Heart left ventricle (tissue), 16 donors: ENCODE results near the gene FN3K. TPM values are rescaled to one million over a fixed set of nuclear protein-coding genes. Genes with fewer than 3 reads are reported as not detected.
A peak's percentile ranks its signal among the peaks of the same experiment; 100 is the strongest.

Experiments
- ATAC-seq, 4 donors: fragments of 200-7000 bp; cut with Tn5 transposase; one replicate each; pipeline ENCODE4 v1.9.1; 2020 to 2022; ENCODE audit warnings: moderate library complexity in 4 of 4, mild to moderate bottlenecking in 3 of 4, moderate number of reproducible peaks in 1 of 4
- DNase-seq, 5 donors: peaks; one replicate each; pipeline ENCODE4 v3.0.0-alpha.2; 2020
- H3K27ac ChIP-seq, 12 donors: fragments of 200-600 bp; sonication (generic) in 4 of 12; one replicate each; pipeline versions ENCODE4 v1.5.0 to v1.8.0; 2016 to 2022; ENCODE audit warnings: mild to moderate bottlenecking in 2 of 12
- H3K27me3 ChIP-seq, 9 donors: fragments of 200-600 bp; sonication (generic) in 2 of 9; one replicate each; pipeline versions ENCODE4 v1.5.1 to v1.8.0; 2016 to 2022; ENCODE audit warnings: mild to moderate bottlenecking in 3 of 9
- H3K36me3 ChIP-seq, 9 donors: fragments of 200-600 bp; sonication (generic) in 2 of 9; one replicate each; pipeline versions ENCODE4 v1.5.0 to v1.8.0; 2018 to 2022; ENCODE audit warnings: mild to moderate bottlenecking in 2 of 9
- H3K4me1 ChIP-seq, 12 donors: fragments of 200-600 bp; sonication (generic) in 4 of 12; one replicate each; pipeline versions ENCODE4 v1.5.0 to v1.8.0; 2016 to 2022; ENCODE audit warnings: mild to moderate bottlenecking in 3 of 12
- H3K4me3 ChIP-seq, 12 donors: fragments of 200-600 bp; sonication (generic) in 4 of 12; one replicate each; pipeline versions ENCODE4 v1.5.0 to v1.8.0; 2017 to 2022; ENCODE audit warnings: mild to moderate bottlenecking in 9 of 12, moderate library complexity in 4 of 12
- H3K9me3 ChIP-seq, 12 donors: fragments of 200-600 bp; sonication (generic) in 4 of 12; one replicate each; pipeline versions ENCODE4 v1.5.0 to v1.8.0; 2016 to 2022; ENCODE audit warnings: mild to moderate bottlenecking in 1 of 12
- POLR2A ChIP-seq, 2 donors: fragments of 450-650 bp; IDR thresholded peaks; one replicate each; pipeline ENCODE4 v1.6.1; 2017; ENCODE audit warnings: antibody characterized with exemption in 2 of 2, mild to moderate bottlenecking in 2 of 2, moderate library complexity in 2 of 2
- WGBS, 4 donors: extraction: QIAGEN DNeasy Blood & Tissue Kit in 2 of 4; methylation state at CpG; one replicate each; pipeline versions ENCODE4 v1.1.5 to v1.1.7; 2013 to 2018; 5-methylcytosine and 5-hydroxymethylcytosine counted together
- intact Hi-C, 10 donors: fragments of 100-400 bp; cut with DNase I; formaldehyde crosslinking; loops; one replicate each; pipeline versions ENCODE4 v1.11.1 to v1.14.2; 2022
- polyA plus RNA-seq, 2 donors: library from polyadenylated mRNA; stranded (reverse); fragments of 200-250 nt; gene quantifications; one replicate each; pipeline ENCODE4 v1.2.3, GENCODE V29; 2013
- total RNA-seq, 9 donors: library from RNA; depleted of rRNA in 2 of 9; stranded (reverse); fragments of >200 nt in 2 of 9; fragmentation: NEBNext Ultra II Directional in 3 of 9; extraction: Animal tissue kit (Norgen Biotek cat#: 25700) in 3 of 9; gene quantifications; one replicate each; pipeline versions ENCODE4 v1.1.0 to v1.2.4, GENCODE V29; 2016 to 2023
- TF ChIP-seq, protein P1 (sequence below), 12 donors: fragments of 200-600 bp; sonication (generic) in 4 of 12; IDR thresholded peaks; one replicate each; pipeline versions ENCODE4 v1.5.0 to v1.8.0; 2018 to 2022; ENCODE audit warnings: antibody characterized with exemption in 12 of 12, mild to moderate bottlenecking in 5 of 12
- donor health status: ischemic (EF 13 %, LVEDD 7.1; RV severe dilation, severe dysfunction).
- donor health status: healthy with polysubstance abuse.
- donor health status: DM: no; HTN: yes; CAD: no.
- donor health status: DM: no; HTN: no; CAD: no.
- donor health status: ischemic (EF 25% LVEDD 6.9; RV normal size, moderate dysfunction).
- donor health status: ischemic (EF 25% LVEDD 5.7; RV mildly dilated, moderate dysfunction).
- donor health status: healthy.
- donor health status: DM: yes; HTN: yes; CAD: no.
- donor health status: ischemic (EF 35%, LVEDD 5.7; RV mildly dilated, moderate dysfunction).
- donor health status: nonischemic (EF 11% LVEDD 7.7; RV severe dilation, severe dysfunction).
- donor health status: DM: yes; HTN: yes; CAD: no.
- donor health status: PGD.
- donor health status: ischemic (EF 29% LVEDD 5.4; RV normal size, mild dysfunction).
- donor health status: nonischemic (EF 23%, LVEDD 6.1; RV moderate dilation, normal function).

The FN3K gene
- total and polyA plus RNA-seq, 11 donors: 15.5 to 121 (median 69.4) TPM

GRCh38 chr17:82748756-82749155, 13.3 kb downstream of the FN3K start:
- H3K4me1 ChIP-seq: peaks cover 6 to 19% (median 12%) of the 10 kb centered on the region in 12 donors
- H3K27me3 ChIP-seq: no peaks in the 10 kb centered on the region
- TF ChIP-seq, protein P1, sequence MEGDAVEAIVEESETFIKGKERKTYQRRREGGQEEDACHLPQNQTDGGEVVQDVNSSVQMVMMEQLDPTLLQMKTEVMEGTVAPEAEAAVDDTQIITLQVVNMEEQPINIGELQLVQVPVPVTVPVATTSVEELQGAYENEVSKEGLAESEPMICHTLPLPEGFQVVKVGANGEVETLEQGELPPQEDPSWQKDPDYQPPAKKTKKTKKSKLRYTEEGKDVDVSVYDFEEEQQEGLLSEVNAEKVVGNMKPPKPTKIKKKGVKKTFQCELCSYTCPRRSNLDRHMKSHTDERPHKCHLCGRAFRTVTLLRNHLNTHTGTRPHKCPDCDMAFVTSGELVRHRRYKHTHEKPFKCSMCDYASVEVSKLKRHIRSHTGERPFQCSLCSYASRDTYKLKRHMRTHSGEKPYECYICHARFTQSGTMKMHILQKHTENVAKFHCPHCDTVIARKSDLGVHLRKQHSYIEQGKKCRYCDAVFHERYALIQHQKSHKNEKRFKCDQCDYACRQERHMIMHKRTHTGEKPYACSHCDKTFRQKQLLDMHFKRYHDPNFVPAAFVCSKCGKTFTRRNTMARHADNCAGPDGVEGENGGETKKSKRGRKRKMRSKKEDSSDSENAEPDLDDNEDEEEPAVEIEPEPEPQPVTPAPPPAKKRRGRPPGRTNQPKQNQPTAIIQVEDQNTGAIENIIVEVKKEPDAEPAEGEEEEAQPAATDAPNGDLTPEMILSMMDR (IDR thresholded peaks at IDR 0.05): no peak
- no peak for TF ChIP-seq POLR2A (IDR thresholded peaks at IDR 0.05)
- no peak overlapping the region for H3K4me3 ChIP-seq
- 90 to 98% (median 96%) methylated on average over 16 of the region's 16 CpGs for WGBS, 4 donors
- ATAC-seq: no peak
- DNase-seq: peak in 1 of 5 donors; percentile 25
- peaks cover 0 to 13% (median 0%) of the 10 kb centered on the region in 12 donors for H3K9me3 ChIP-seq
- H3K36me3 ChIP-seq: peaks cover 0 to 20% (median 7%) of the 10 kb centered on the region in 9 donors
- H3K27ac ChIP-seq: no peak overlapping the region
- intact Hi-C loops: no loop called here

DNA sequence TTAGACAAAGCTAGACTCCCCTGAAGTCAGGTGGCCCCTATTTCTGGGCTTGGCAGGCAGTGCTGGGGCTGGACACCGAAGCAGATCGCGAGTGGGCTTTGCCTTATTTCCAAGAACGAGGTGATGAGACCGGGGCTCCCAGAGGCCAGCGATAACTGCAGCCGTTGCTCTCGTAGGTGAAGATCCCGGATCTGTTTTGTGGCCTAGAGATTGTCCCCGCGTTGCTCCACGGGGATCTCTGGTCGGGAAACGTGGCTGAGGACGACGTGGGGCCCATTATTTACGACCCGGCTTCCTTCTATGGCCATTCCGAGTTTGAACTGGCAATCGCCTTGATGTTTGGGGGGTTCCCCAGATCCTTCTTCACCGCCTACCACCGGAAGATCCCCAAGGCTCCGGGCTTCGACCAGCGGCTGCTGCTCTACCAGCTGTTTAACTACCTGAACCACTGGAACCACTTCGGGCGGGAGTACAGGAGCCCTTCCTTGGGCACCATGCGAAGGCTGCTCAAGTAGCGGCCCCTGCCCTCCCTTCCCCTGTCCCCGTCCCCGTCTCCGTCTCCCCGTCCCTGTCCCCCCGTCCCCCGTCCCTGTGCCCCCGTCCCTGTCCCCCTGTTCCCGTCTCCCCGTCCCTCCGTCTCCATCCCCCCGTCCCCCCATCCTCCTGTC, 15.0 kb downstream of the FN3K start:
- Histone ChIP-seq H3K4me1 (peaks cover 6 to 19% (median 12%) of the 10 kb centered on the region in 12 donors), H3K36me3 (peaks cover 0 to 13% (median 3%) of the 10 kb centered on the region in 9 donors), H3K9me3 (peaks cover 0 to 13% (median 0%) of the 10 kb centered on the region in 12 donors), H3K27ac (peak overlapping the region in 1 of 12 donors; percentile 12), H3K4me3 (no peak overlapping the region), H3K27me3 (no peaks in the 10 kb centered on the region)
- TF ChIP-seq POLR2A (IDR thresholded peaks at IDR 0.05): no peak
- TF ChIP-seq, protein P1 (IDR thresholded peaks at IDR 0.05): no peak
- DNase-seq (no peak), ATAC-seq (no peak)
- 67 to 89% (median 77%) methylated on average over 40 of the region's 40 CpGs for WGBS, 4 donors
- intact Hi-C loops: loop anchor here in 2 of 10 donors (5.0 kb wide), 2 partner anchors 33 to 103 kb away; partner anchors contain the start of genes FN3KRP (in 1 of the 2) and WDR45B (in 1 of the 2)

GRCh38 chr17:82751171-82751570, 15.8 kb downstream of the FN3K start:
- H3K27ac ChIP-seq: peak overlapping the region in 10 of 12 donors; percentile 6 to 95 (median 60)
- H3K27me3 ChIP-seq: no peaks in the 10 kb centered on the region
- WGBS, 4 donors: 6 to 24% (median 14%) methylated on average over 23 to 56 of the region's 56 CpGs
- ATAC-seq (peak in 2 of 4 donors; percentile 27 to 36), DNase-seq (no peak)
- H3K4me1 ChIP-seq: peaks cover 6 to 19% (median 12%) of the 10 kb centered on the region in 12 donors
- H3K9me3 ChIP-seq: peaks cover 0 to 10% (median 0%) of the 10 kb centered on the region in 12 donors
- peak overlapping the region in 11 of 12 donors; percentile 19 to 100 (median 84) for H3K4me3 ChIP-seq
- intact Hi-C loops: loop anchor here in 2 of 10 donors (5.0 kb wide), 2 partner anchors 34 to 104 kb away; partner anchors contain the start of genes FN3KRP (in 1 of the 2) and WDR45B (in 1 of the 2)
- H3K36me3 ChIP-seq: peaks cover 0 to 10% (median 3%) of the 10 kb centered on the region in 9 donors
- TF ChIP-seq, protein P1 (IDR thresholded peaks at IDR 0.05): no peak
- TF ChIP-seq POLR2A (IDR thresholded peaks at IDR 0.05): no peak
